Measurements from ENCODE around the gene SPTLC2.
"Not testable (repeated sequence)": the region's sequence is repeated elsewhere in the genome, so short reads cannot be mapped to it uniquely, and the experiment has no call there.

SPTLC2 gene

DNA sequence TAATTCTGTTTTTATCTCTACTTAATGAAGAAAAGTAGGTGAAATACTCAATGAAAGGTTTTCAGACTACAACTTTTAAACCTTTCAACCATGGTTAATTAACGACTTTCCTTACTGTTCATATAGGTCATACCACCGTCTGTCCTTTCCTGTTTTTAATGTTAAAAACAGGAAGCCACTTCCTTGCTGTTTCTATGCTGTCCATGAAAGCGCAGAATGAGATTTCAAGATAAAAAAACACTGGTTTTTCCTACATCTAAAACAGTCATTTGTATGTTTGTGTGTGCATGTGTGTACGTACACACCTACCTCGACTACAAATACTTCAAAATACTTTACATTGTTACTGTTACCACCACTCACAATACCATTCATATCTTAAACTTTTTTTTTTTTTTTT is 27.3 kb downstream of the SPTLC2 start:
- TF ChIP-seq POLR2A (IDR thresholded peaks at IDR 0.05; ENCODE audit: low read depth, low read length), result no peak
- DNase-seq (ENCODE audit: insufficient read length, low spot score) (no peak), FAIRE-seq (no peak)

DNA sequence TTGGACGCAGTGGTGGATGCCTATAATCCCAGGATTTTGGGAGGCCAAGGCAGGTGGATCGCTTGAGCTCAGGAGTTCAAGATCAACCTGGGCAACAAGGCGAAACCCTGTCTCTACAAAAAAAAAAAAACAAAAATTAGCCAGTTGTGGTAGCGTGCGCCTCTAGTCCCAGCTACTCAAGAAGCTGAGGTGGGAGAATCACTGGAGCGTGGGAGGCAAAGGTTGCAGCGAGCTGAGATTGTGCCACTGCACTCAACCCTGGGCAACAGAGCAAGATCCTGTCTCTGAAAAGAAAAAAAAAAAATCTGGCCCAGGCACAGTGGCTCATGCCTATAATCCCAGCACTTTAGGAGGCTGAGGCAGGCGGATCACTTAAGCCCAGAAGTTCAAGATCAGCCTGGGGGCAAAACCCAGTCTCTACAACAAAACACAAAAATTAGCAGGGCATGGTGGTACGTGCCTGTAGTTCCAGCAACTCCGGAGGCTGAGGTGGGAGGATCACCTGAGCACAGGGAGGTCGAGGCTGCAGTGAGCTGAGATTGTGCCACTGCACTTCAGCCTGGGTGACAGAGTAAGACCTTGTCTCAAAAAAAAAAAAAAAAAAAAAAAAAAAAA is 27.9 kb downstream of the SPTLC2 start:
- not testable (repeated sequence) for FAIRE-seq; DNase-seq (ENCODE audit: insufficient read length, low spot score)

DNA sequence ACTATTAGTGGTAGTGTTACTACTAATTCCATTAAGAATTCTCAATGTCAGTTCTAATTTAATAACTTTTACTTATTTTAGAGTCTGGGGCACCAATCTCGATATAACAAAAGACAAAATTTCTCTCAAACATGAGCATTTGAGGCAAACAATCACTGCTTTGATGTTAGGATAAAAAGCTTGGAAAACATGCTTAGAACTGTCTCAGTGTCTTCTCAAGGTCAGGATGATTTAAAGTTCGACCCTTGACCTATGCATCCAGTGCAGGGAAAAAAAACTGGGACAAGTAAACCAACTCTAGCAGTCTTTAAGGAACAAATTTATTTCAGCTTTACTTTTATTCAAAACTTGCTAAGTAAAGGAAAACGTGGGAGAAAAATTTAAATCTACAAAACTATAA is 31.1 kb downstream of the SPTLC2 start:
- FAIRE-seq (no peak), DNase-seq (ENCODE audit: insufficient read length, low spot score) (no peak)
- no peak for TF ChIP-seq POLR2A (IDR thresholded peaks at IDR 0.05; ENCODE audit: low read depth, low read length)

DNA sequence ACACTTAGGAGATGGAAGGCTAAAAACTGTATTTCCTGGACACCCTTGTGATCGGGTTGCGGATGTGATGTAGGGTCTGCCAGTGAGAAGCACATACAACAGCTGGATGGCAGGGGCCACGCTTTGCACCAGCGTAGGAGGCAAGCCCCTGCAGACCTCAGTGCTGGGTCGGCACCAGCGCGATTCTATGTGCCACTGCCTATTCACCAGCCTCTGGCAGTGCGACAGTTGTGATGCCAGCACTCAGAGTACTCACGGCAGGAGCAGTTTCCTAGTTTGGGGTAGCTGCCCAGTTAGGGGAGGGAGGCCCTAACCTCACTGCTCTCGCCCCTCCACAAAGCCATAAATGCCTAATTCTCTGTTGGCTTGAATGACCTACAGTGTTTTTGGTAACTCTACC is 31.6 kb downstream of the SPTLC2 start:
- DNase-seq (ENCODE audit: insufficient read length, low spot score) (no peak), FAIRE-seq (no peak)
- TF ChIP-seq POLR2A (IDR thresholded peaks at IDR 0.05; ENCODE audit: low read depth, low read length), result no peak

DNA sequence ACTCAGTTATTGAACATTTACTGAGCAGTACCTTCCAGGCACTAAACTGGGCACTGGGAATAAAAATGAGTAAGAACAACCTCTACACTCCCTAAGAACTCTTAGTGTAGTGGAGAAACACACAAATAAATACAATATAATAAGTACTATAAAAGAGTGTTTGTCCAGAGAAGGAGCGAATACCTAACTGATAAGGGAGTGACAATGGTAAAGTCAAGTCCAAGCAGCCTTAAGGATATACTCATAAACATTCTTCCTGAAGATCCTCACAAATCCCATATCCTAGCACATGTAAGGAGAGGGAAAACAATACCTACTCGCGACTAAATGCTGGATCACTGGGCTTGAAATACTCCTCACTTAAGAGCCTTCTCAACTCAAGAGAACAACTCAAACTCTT is 32.8 kb downstream of the SPTLC2 start:
- DNase-seq (ENCODE audit: insufficient read length, low spot score), result no peak
- no peak for FAIRE-seq
- TF ChIP-seq POLR2A (IDR thresholded peaks at IDR 0.05; ENCODE audit: low read depth, low read length), result no peak

DNA sequence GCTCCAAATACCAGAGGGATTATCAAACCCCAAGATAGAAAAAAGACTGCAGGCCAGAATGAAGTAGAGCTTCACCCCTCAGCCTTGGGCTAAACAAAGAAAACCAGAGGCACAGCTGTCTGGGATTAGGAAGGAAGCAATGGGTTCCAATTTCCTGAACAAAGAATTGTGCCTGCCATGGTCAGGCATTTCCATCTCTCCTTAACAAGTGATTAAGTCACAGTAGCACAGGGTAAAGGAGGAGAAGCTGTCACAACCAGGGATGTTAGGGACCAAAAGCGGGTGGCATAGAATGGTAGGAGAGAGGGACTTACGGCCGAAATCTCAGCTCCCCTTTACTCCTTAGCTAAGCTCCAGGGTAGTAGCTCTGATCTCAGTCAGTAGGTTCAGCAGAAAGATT is 33.9 kb downstream of the SPTLC2 start:
- no peak for TF ChIP-seq POLR2A (IDR thresholded peaks at IDR 0.05; ENCODE audit: low read depth, low read length)
- FAIRE-seq (no peak), DNase-seq (ENCODE audit: insufficient read length, low spot score) (no peak)

DNA sequence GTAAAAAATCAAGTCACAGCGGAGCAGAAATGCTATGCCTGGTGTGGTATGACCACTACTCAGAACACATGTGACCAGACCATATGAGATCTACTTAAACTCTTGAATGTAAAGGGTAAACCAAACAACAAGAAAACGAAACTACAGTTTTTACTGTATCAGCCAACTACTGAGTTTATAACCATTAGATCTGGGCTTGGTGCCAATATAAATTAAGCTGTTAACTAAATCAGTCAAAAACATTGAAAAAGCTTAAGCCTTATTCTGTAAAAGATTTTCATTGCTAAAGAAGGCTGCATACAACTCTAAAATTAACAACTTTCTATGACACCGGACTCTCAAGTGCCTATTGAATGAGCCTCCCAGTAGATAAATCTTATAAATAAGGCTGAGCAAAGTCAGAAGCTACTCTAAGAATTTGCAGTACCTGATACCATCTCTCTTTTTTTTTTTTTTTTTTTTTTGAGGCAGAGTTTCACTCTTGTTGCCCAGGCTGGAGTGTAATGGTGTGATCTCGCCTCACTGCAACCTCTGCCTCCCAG is 35.4 kb downstream of the SPTLC2 start:
- FAIRE-seq, result no peak
- DNase-seq (ENCODE audit: insufficient read length, low spot score), result no peak
- no peak for TF ChIP-seq POLR2A (IDR thresholded peaks at IDR 0.05; ENCODE audit: low read depth, low read length)

DNA sequence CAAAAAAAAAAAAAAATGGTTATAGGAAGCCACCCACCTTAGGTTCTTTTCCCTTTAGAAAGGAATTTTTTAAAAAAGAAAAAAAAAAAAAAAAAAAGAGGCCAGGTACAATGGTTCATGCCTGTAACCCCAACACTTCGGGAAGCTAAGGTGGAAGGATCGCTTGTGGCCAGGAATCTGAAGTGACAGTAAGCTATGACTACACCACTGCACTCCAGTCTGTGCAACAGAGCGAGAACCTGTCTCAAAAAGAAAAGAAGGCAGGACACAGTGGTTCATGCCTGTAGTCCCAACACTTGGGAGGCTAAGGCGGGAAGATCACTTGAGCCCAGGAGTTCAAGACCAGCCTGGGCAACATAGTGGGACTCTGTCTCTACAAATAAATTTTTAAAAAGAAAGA is 36.0 kb downstream of the SPTLC2 start:
- DNase-seq (ENCODE audit: insufficient read length, low spot score) (no peak), FAIRE-seq (no peak)
- no peak for TF ChIP-seq POLR2A (IDR thresholded peaks at IDR 0.05; ENCODE audit: low read depth, low read length)

DNA sequence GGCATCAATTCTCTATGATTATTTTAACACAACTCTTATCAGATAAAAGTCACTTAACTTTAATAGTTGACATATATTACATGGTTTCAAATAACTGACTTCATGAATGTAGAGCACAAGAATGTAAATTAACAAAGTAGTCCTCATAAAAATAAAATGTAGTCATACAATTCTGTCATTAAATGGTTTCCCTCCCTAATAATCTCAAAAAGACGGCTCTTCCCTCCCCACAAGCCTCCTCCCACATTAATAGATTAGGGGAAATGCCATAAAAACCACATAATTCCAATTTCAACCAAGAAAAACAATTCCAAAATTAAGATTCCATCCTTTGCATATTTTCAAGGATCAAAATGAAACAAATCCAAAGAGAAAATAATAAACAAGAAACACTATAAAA is 36.7 kb downstream of the SPTLC2 start:
- no peak for TF ChIP-seq POLR2A (IDR thresholded peaks at IDR 0.05; ENCODE audit: low read depth, low read length)
- DNase-seq (ENCODE audit: insufficient read length, low spot score) (no peak), FAIRE-seq (no peak)

DNA sequence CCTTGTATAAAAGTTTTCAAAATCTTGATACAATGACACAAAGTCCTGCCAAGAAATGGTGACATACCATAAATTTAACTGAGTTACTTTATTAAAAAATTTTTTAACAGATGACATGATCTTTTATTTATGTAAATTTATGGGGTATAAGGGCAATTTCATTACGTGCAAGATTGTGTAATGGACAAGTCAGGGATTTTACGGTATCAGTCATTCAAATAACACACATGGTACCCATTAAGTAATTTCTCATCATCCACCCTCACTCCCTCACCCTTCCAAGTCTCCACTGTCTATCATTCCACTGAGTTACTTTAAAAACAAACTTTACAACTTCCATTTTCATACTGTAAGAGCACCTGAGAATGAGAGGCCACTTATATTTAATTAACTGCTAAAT is 37.4 kb downstream of the SPTLC2 start:
- DNase-seq (ENCODE audit: insufficient read length, low spot score) (no peak), FAIRE-seq (no peak)
- no peak for TF ChIP-seq POLR2A (IDR thresholded peaks at IDR 0.05; ENCODE audit: low read depth, low read length)

DNA sequence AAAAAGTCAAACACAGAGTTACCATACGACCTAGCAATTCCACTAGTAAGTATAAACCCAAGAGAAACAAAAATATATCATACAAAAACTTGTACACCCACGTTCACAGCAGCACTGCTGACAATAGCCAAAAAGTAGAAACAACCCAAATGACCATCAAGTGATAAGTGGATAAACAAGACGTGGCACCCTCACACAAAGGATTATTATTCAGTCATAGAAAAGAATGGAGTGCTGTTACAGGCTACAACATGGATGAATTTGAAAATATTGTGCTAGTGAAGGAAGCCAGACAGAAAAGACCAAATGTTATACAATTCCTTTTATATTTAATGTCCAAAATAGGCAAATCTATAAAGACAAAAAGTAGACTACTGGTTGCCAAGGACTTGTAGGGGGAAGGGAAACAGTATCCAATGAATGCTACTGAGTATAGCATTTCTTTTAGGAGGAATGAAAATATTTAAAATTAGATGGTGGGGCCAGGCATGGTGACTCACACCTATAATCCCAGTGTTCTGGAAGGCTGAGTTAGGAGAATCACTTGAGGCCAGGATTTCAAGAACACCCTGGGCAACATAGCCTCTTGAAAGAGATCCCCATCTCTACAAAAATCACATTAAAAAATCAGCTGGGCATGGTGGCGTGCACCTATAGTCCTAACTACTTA is 41.9 kb downstream of the SPTLC2 start:
- no peak for DNase-seq (ENCODE audit: insufficient read length, low spot score)
- TF ChIP-seq POLR2A (IDR thresholded peaks at IDR 0.05; ENCODE audit: low read depth, low read length), result no peak
- no peak for FAIRE-seq

DNA sequence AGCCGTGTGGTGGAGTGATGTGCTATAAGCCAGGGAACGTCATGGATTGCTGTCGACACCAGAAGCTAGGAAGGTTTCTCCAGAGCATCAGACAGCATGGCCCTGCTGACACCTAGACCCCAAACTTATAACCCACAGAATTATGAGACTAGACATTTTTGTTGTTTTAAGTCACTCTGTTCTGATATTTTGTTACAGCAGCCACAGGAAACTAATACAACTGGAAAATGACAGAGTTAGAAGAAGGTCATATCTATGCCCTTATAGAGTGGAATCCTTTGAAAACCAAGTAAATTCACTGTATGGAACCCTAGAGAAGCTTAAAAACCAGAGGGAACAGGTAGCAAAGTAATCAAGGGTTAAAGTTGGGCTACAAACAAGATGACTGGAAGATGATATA is 42.5 kb downstream of the SPTLC2 start:
- DNase-seq (ENCODE audit: insufficient read length, low spot score), result no peak
- TF ChIP-seq POLR2A (IDR thresholded peaks at IDR 0.05; ENCODE audit: low read depth, low read length), result no peak
- no peak for FAIRE-seq

DNA sequence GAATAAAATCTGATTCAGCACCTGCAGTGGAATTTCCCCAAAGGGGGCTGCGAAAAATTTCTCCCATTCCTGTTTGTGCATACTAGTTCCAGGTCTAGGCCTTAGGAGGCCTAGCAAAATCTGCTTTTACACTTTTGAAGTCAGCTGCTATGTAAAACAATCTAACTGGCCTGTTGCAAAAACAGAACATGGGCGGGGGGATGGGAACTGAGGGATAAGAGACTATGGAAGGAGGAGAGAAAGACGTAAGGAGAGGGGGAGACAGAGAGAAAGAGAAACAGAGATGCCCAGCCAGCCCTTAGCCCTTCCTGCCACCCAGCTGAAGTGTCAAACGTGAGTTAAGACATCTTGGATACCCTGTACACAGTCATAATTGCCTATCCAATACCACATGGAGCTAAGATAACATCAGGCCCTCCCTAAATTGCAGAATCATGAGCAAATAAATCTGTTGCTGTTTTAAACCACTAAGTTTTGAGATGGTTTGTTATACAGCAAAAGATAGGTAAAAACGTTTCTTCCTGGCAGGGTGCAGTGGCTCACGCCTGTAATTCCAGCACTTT is 45.6 kb downstream of the SPTLC2 start:
- FAIRE-seq (no peak), DNase-seq (ENCODE audit: insufficient read length, low spot score) (no peak)
- no peak for TF ChIP-seq POLR2A (IDR thresholded peaks at IDR 0.05; ENCODE audit: low read depth, low read length)

DNA sequence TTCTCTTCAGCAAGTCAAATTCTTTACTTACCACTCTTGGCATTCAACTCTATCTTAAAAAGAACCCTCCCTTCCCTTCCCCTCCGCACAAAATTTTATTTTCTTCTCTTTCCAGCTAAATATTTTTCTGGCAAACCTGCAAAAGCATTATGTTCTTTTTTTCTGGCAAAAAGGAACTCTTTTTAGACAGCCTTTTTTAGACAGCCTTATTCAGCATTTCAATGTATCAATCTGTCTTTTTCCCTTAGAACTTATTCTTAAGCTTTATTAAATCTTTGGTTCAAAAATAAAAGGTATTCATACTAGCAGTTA is 50.5 kb downstream of the SPTLC2 start:
- FAIRE-seq, result no peak
- no peak for DNase-seq (ENCODE audit: insufficient read length, low spot score)
- TF ChIP-seq POLR2A (IDR thresholded peaks at IDR 0.05; ENCODE audit: low read depth, low read length), result no peak

DNA sequence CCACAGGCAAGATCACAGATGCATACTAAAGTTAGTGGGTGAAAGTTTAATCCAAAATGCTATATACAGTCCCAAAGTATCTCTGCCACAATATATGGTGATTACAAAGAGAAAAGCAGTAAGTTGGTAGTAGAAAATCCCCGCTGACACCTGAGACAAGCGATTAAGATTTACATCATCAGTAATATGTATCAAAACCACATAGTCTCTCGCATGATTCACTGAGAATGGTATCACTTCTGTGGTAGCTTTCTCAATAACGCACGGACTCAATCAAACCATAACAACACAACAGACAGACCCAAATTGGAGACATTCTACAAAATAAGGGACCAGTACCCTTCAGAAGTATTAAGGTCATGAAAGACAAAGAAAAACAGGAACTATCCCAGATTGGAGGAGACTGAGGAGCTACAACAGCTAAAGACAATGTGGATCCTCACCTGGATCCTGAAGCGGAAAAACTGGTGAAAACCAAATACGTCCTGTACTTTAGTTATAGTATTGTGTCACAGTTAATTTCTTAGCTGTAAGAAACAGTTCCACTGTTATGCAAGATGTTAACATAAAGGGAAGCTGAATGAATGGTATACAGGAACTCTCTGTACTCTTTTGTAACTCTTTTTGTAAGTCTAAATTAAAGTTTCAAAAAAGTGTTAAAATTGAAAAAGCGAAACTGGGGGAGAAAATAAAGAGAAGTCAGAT is 51.0 kb downstream of the SPTLC2 start:
- DNase-seq (ENCODE audit: insufficient read length, low spot score), result no peak
- FAIRE-seq, result no peak
- TF ChIP-seq POLR2A (IDR thresholded peaks at IDR 0.05; ENCODE audit: low read depth, low read length), result no peak
